GM19372 (cell line): Measurements from ENCODE around the gene DOCK4.

Experiments
- ATAC-seq: cut with Tn5 transposase; IDR thresholded peaks from one replicate; pipeline ENCODE4 v1.9.1; 2021; ENCODE audit warnings: mild to moderate bottlenecking, low read depth, moderate library complexity; ENCODE audit not compliant: unreplicated experiment

The DOCK4 gene

DNA sequence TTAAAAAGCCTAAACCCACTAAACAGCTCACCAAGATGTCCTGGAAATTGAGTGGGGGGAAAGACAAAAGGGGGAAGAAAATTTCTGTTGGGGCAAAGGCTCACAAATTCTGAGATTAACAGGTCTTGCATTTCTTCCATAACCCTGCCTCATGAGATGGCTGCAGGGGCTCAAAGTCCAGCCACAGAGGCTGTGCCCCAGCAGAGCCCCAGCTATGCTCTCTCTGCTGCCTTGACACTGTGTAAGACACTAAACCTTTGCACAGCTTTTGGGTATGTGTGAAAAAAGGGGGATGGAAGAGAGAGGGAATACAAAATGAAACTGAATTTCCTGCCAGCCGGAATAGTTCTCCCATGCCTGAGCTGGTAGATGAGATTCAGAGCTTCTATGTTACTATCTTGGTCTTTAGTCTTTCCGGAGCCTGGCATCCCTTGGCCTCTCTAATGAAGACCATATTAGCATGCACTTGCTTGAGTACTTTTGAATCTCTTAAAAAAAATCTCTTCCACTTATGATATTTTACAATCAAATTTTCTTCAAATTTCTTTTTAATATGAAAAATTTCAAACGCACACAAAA, 403.9 kb downstream of the DOCK4 start:
- no peak for ATAC-seq

DNA sequence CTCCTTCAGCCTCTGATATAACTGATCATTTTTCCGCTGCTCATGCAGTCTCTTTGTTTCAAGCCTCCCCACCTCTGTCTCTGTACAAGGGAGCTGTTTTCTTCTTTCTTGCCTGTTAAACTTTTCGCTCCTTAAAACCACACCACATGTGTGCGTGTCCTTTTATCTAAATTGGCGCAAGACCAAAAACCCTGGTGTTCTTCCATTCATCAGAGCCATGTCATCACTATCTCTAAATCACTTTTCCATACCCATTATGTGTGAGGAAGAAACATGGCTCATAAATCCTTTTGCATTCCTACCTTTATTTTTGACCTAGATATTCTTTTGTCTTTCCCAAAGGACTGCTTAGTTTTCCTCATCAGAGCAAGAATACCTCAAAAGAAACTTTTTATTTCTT, 404.9 kb downstream of the DOCK4 start:
- no peak for ATAC-seq

DNA sequence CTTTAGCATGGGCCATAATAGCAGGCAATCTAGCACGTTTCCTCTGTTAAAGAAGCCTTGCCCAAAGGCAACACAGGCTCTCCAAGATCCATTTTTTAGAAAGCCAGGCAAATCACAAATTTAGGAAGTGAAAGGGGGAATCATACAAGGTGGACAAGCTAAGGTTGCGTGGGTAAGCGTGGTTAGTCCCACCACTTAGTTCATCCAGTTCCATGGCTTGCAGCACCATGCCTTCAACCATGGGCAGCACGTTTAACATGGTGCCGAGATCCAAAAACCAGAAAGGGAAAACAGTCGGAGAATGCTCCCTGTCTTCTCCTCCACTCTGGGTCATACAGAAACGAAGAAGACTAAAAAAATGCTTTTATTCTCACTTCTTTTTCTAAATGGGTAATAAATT, 409.5 kb downstream of the DOCK4 start:
- ATAC-seq = no peak

- ATAC-seq = no peak
Observed at GRCh38 chr7:111789870-111790269, 416.3 kb downstream of the DOCK4 start.

- ATAC-seq = no peak
Observed at GRCh38 chr7:111789048-111789320, 417.2 kb downstream of the DOCK4 start.

- ATAC-seq = no peak
Observed at GRCh38 chr7:111788286-111789047, 417.7 kb downstream of the DOCK4 start.

- ATAC-seq = no peak
Observed at GRCh38 chr7:111787741-111788140, 418.5 kb downstream of the DOCK4 start.

GRCh38 chr7:111787099-111787498, 419.1 kb downstream of the DOCK4 start:
- ATAC-seq = no peak

- no peak for ATAC-seq
Observed at GRCh38 chr7:111785076-111785475, 421.1 kb downstream of the DOCK4 start.

- no peak for ATAC-seq
Observed at GRCh38 chr7:111784296-111784695, 421.9 kb downstream of the DOCK4 start.

DNA sequence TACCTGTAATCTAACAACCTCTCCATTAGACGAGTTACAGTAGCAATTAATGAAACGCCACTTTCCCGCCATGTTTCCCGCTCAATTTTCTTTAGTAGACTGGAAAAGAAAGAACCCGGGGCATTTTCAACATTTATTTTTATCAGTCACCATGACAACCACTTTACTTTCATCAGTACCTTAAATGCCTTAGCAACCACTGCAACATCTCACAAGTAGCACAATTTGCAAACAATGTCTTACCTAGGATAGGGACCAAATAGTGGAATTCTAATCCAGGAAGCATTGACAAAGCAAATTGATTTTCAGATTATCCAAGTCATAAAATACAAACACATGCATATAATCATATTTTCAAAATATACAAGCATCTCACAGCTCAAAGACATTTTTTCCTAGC, 422.3 kb downstream of the DOCK4 start:
- ATAC-seq = no peak

- no peak for ATAC-seq
Observed at GRCh38 chr7:111780527-111780926, 425.7 kb downstream of the DOCK4 start.

GRCh38 chr7:111775206-111775605, 431.0 kb downstream of the DOCK4 start:
- no peak for ATAC-seq

DNA sequence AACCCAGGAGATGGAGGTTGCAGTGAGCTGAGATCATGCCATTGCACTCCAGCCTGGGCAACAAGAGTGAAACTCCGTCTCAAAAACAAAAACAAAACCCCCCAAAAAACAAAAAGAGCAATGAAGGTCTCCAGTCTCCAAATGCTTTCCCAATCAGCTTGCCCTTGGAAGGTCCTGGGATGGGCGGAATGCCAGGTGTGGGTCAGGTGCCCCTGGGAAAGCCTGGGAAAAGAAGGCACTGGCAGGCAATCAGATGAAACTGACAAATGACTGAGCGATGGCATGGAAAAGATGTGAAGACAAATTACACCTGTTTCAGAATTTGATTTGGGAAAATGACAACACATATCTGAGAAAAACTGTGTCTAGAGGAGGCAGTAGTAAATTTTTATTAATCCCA, 433.5 kb downstream of the DOCK4 start:
- ATAC-seq = no peak

- ATAC-seq = no peak
Observed at GRCh38 chr7:111771638-111772037, 434.6 kb downstream of the DOCK4 start.

DNA sequence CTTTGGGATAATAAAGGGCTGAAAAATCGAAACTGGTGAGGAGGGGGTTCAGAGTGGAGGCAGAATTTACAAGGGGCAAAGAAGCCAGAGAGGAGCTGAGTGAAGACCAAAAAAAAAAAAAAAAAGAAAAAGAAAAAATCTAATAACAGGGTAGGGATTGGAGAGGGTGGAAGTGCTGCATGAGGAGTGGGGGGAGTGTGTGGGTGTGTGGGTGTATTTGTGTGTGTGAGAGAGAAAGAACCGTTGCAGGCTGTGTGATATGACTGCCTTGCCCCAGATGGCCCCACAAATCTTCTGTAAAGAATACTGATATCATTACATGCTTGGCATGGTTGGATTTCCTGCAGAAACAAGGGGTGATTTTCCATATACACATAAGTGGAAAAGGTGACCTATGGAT, 436.1 kb downstream of the DOCK4 start:
- no peak for ATAC-seq

DNA sequence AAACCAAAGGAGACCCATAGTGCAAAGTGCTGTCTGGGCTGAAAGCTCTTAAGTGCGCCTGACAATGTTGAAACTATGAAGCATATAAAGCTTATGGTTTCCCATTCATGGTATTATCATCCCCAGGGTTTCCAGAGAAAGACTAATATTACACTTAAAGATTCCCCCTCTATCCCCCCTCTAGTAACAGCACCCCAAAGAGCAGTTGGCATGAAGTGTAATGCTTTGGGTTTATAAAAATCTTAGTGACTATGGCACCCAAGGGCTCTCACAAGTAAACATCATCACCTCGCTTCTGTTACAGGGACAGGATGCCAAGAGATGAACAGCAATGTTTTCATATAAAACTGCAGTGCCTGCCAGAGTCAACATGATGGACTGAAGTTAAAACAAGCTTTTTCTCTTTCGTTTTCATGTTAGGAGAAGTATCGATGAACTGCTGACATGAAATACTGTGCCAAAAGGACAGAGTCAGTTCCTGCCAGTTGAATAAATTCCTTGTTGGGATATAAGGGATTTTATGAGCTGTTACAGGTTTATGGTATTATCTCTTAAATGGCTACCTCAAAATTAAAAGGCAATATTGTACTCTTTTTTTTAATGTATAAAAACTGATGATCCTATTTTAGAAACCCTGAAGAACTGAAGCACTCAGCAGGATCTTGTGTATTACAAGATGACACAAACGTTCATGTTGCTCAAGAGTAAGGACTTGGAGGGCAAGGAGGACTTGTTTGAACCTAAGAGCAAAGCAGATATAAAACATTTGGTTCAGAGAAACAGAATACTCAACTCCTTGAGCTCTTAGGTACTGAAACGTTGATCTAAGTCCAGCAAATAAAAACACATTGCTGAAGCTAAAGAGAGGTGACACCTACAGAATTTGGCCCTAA, 440.2 kb downstream of the DOCK4 start:
- no peak for ATAC-seq

DNA sequence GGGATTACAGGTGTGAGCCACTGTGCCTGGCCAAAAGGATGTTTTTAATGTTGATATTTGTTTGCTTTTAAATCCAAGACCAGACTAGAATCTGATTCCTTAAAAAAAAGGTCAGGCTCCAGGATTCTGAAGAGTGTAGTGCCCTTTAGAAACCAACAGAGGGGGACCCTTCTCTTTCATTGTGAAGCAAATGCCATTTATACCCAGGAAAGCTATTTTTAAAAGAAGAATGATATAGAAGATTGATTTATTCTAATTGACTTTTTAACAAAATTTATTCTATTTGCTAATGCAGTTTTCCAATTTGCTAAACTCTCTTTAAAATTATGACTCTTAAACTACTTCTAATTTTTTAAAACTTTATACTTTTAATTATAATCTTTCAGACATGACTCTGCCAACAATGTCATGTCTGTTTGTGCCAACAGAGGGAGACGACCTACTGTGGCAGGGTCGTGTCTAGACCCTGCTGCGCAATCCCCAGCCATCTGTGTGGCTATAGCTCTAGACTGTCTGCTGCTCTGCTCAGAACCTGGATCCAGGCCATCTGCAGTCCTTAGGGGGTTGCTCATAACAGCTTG, 442.9 kb downstream of the DOCK4 start:
- no peak for ATAC-seq

DNA sequence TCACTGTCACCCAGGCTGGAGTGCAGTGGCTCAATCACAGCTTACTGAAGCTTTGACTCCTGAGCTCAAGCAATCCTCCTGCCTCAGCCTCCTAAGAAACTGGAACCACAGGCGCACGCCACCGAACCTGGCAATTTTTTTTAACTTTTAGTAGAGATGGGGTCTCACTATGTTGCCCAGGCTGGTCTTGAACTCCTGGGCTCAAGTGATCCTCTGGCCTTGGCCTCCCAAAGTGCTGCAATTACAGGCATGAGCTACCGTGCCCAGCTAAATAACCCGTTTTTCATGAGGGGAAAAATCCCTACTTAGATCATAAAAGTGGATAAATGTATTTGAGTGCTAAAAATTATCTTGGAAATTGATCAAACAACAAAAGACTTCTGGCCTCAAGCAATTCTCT, 443.4 kb downstream of the DOCK4 start:
- ATAC-seq = no peak

DNA sequence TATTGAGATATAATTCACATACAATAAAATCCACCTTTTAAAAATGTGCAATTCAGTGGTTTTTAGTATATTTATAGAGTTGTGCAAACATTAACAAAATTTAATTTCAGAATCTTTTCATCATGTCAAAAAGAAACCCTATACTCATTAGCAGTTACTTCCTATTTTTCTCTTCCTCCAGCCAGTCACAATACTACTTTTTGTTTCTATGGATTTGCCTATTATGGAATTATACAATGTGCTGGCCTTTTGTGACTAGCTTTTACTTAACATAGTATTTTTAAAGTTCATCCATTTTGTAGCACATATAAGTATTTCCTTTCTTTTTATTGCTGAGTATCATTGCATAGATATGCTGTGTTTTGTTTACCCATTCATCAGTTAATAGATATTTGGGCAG, 444.0 kb downstream of the DOCK4 start:
- ATAC-seq = no peak

GRCh38 chr7:111760043-111760442, 446.2 kb downstream of the DOCK4 start:
- no peak for ATAC-seq
